ENCODE data around the gene PEX5L.

Gene PEX5L

GRCh38 chr3:179822296-179822695 is 214.4 kb downstream of the PEX5L start:
- no peak overlapping the region for H3K4me3 ChIP-seq
- no peak for DNase-seq (ENCODE audit: low spot score in 2 of 2)
- in situ Hi-C loops (cut with MboI; ENCODE audit: low sequenced_read_pairs), result no loop called here
- peaks cover 15% of the 10 kb centered on the region for H3K4me1 ChIP-seq
- no peaks in the 10 kb centered on the region for H3K9me3 ChIP-seq
- H3K36me3 ChIP-seq (replicated peaks), result no peaks in the 10 kb centered on the region
- no peaks in the 10 kb centered on the region for H3K27me3 ChIP-seq (ENCODE audit: low read depth)

- no peaks in the 10 kb centered on the region for H3K9me3 ChIP-seq
- H3K36me3 ChIP-seq (replicated peaks), result no peaks in the 10 kb centered on the region
- no peak for DNase-seq (ENCODE audit: low spot score in 2 of 2)
- H3K4me1 ChIP-seq, result no peaks in the 10 kb centered on the region
- H3K27me3 ChIP-seq (ENCODE audit: low read depth), result no peaks in the 10 kb centered on the region
- in situ Hi-C loops (cut with MboI; ENCODE audit: low sequenced_read_pairs), result no loop called here
- no peak overlapping the region for H3K4me3 ChIP-seq
Measured at GRCh38 chr3:179819379-179819778, 217.4 kb downstream of the PEX5L start.

GRCh38 chr3:179812096-179812382 is 224.7 kb downstream of the PEX5L start:
- DNase-seq (ENCODE audit: low spot score in 2 of 2), result no peak
- in situ Hi-C loops (cut with MboI; ENCODE audit: low sequenced_read_pairs), result no loop called here
- no peaks in the 10 kb centered on the region for H3K27me3 ChIP-seq (ENCODE audit: low read depth)
- no peaks in the 10 kb centered on the region; the same call in 1 of the 2 replicates for H3K4me1 ChIP-seq
- H3K9me3 ChIP-seq, result no peaks in the 10 kb centered on the region
- H3K36me3 ChIP-seq (replicated peaks), result no peaks in the 10 kb centered on the region
- H3K4me3 ChIP-seq, result no peak overlapping the region

- peak; percentile 66 to 73 for DNase-seq (ENCODE audit: low spot score in 2 of 2)
- H3K4me3 ChIP-seq, result no peak overlapping the region
- in situ Hi-C loops (cut with MboI; ENCODE audit: low sequenced_read_pairs), result no loop called here
Measured at GRCh38 chr3:179811321-179812095, 225.2 kb downstream of the PEX5L start.

GRCh38 chr3:179809639-179810038 is 227.1 kb downstream of the PEX5L start:
- no peak for DNase-seq (ENCODE audit: low spot score in 2 of 2)
- in situ Hi-C loops (cut with MboI; ENCODE audit: low sequenced_read_pairs), result no loop called here
- Histone ChIP-seq H3K27me3 (ENCODE audit: low read depth) (peaks cover 2% of the 10 kb centered on the region; the same call in 1 of the 2 replicates), H3K4me1 (no peaks in the 10 kb centered on the region; the same call in 1 of the 2 replicates), H3K9me3 (no peaks in the 10 kb centered on the region), H3K4me3 (no peak overlapping the region), H3K36me3 (replicated peaks) (no peaks in the 10 kb centered on the region)

More at GRCh38 chr3:179811321-179812095, 225.2 kb downstream of the PEX5L start:
- Histone ChIP-seq H3K4me1 (no peaks in the 10 kb centered on the region; the same call in 1 of the 2 replicates), H3K27me3 (ENCODE audit: low read depth) (0 out of 2 replicates have a peak, but pooled peaks cover under 1% of the 10 kb centered on the region), H3K9me3 (no peaks in the 10 kb centered on the region), H3K36me3 (replicated peaks) (no peaks in the 10 kb centered on the region)

GRCh38 chr3:179807588-179807987 is 229.1 kb downstream of the PEX5L start:
- no peaks in the 10 kb centered on the region for H3K36me3 ChIP-seq (replicated peaks)
- DNase-seq (ENCODE audit: low spot score in 2 of 2), result no peak
- H3K27me3 ChIP-seq (ENCODE audit: low read depth), result peaks cover 2% of the 10 kb centered on the region; the same call in 1 of the 2 replicates
- no peak overlapping the region for H3K4me3 ChIP-seq
- in situ Hi-C loops (cut with MboI; ENCODE audit: low sequenced_read_pairs), result no loop called here
- H3K9me3 ChIP-seq, result no peaks in the 10 kb centered on the region
- no peaks in the 10 kb centered on the region; the same call in 1 of the 2 replicates for H3K4me1 ChIP-seq

- Histone ChIP-seq H3K27me3 (ENCODE audit: low read depth) (peaks cover 2% of the 10 kb centered on the region; the same call in 1 of the 2 replicates), H3K9me3 (no peaks in the 10 kb centered on the region), H3K36me3 (replicated peaks) (no peaks in the 10 kb centered on the region), H3K4me3 (no peak overlapping the region), H3K4me1 (no peaks in the 10 kb centered on the region; the same call in 1 of the 2 replicates)
- DNase-seq (ENCODE audit: low spot score in 2 of 2), result no peak
- in situ Hi-C loops (cut with MboI; ENCODE audit: low sequenced_read_pairs), result no loop called here
Measured at GRCh38 chr3:179806177-179806576, 230.6 kb downstream of the PEX5L start.

- Histone ChIP-seq H3K36me3 (replicated peaks) (no peaks in the 10 kb centered on the region), H3K27me3 (ENCODE audit: low read depth) (peaks cover 2% of the 10 kb centered on the region; the same call in 1 of the 2 replicates), H3K4me1 (no peaks in the 10 kb centered on the region), H3K9me3 (no peaks in the 10 kb centered on the region), H3K4me3 (no peak overlapping the region)
- no peak for DNase-seq (ENCODE audit: low spot score in 2 of 2)
- in situ Hi-C loops (cut with MboI; ENCODE audit: low sequenced_read_pairs), result no loop called here
Measured at GRCh38 chr3:179801856-179802255, 234.9 kb downstream of the PEX5L start.

GRCh38 chr3:179801263-179801662 is 235.5 kb downstream of the PEX5L start:
- Histone ChIP-seq H3K4me1 (no peaks in the 10 kb centered on the region), H3K27me3 (ENCODE audit: low read depth) (no peaks in the 10 kb centered on the region; the same call in 1 of the 2 replicates), H3K4me3 (no peak overlapping the region), H3K36me3 (replicated peaks) (no peaks in the 10 kb centered on the region), H3K9me3 (no peaks in the 10 kb centered on the region)
- DNase-seq (ENCODE audit: low spot score in 2 of 2), result no peak
- in situ Hi-C loops (cut with MboI; ENCODE audit: low sequenced_read_pairs), result no loop called here

- in situ Hi-C loops (cut with MboI; ENCODE audit: low sequenced_read_pairs), result no loop called here
- Histone ChIP-seq H3K36me3 (replicated peaks) (no peaks in the 10 kb centered on the region), H3K4me1 (no peaks in the 10 kb centered on the region), H3K27me3 (ENCODE audit: low read depth) (no peaks in the 10 kb centered on the region), H3K9me3 (no peaks in the 10 kb centered on the region), H3K4me3 (no peak overlapping the region)
- no peak for DNase-seq (ENCODE audit: low spot score in 2 of 2)
Measured at GRCh38 chr3:179797192-179797591, 239.5 kb downstream of the PEX5L start.

- Histone ChIP-seq H3K9me3 (no peaks in the 10 kb centered on the region), H3K27me3 (ENCODE audit: low read depth) (no peaks in the 10 kb centered on the region), H3K4me1 (no peaks in the 10 kb centered on the region), H3K4me3 (no peak overlapping the region), H3K36me3 (replicated peaks) (no peaks in the 10 kb centered on the region)
- in situ Hi-C loops (cut with MboI; ENCODE audit: low sequenced_read_pairs), result no loop called here
- DNase-seq (ENCODE audit: low spot score in 2 of 2), result no peak
Measured at GRCh38 chr3:179796421-179796820, 240.3 kb downstream of the PEX5L start.

- Histone ChIP-seq H3K36me3 (replicated peaks) (no peaks in the 10 kb centered on the region), H3K9me3 (no peaks in the 10 kb centered on the region), H3K4me1 (no peaks in the 10 kb centered on the region), H3K27me3 (ENCODE audit: low read depth) (no peaks in the 10 kb centered on the region), H3K4me3 (no peak overlapping the region)
- DNase-seq (ENCODE audit: low spot score in 2 of 2), result no peak
- in situ Hi-C loops (cut with MboI; ENCODE audit: low sequenced_read_pairs), result no loop called here
Measured at GRCh38 chr3:179794355-179794754, 242.4 kb downstream of the PEX5L start.

GRCh38 chr3:179791793-179792192 is 244.9 kb downstream of the PEX5L start:
- in situ Hi-C loops (cut with MboI; ENCODE audit: low sequenced_read_pairs), result no loop called here

GRCh38 chr3:179788996-179789395 is 247.7 kb downstream of the PEX5L start:
- Histone ChIP-seq H3K27me3 (ENCODE audit: low read depth) (no peaks in the 10 kb centered on the region), H3K4me3 (no peak overlapping the region), H3K36me3 (replicated peaks) (no peaks in the 10 kb centered on the region), H3K4me1 (no peaks in the 10 kb centered on the region), H3K9me3 (no peaks in the 10 kb centered on the region)
- in situ Hi-C loops (cut with MboI; ENCODE audit: low sequenced_read_pairs), result no loop called here
- no peak for DNase-seq (ENCODE audit: low spot score in 2 of 2)

More at GRCh38 chr3:179791793-179792192, 244.9 kb downstream of the PEX5L start:
- H3K4me1 ChIP-seq, result no peaks in the 10 kb centered on the region
- H3K27me3 ChIP-seq (ENCODE audit: low read depth), result no peaks in the 10 kb centered on the region
- H3K4me3 ChIP-seq, result no peak overlapping the region
- no peaks in the 10 kb centered on the region for H3K9me3 ChIP-seq
- DNase-seq (ENCODE audit: low spot score in 2 of 2), result no peak
- H3K36me3 ChIP-seq (replicated peaks), result no peaks in the 10 kb centered on the region
